Esophagus squamous epithelium (tissue), 5 donors: ENCODE measurements around the gene PTTG1. TPM values are rescaled to one million over a fixed set of nuclear protein-coding genes. Genes with fewer than 3 reads are reported as not detected.

Experiments
- DNase-seq: peaks from one replicate; lab custom pipeline; 2025; lab: John Stamatoyannopoulos, UW
- H3K27ac ChIP-seq, 4 donors: fragments of 200-600 bp; sonication (generic); one replicate each; pipeline ENCODE4 v1.5.1; 2016 to 2019; ENCODE audit warnings: mild to moderate bottlenecking in 1 of 4
- H3K27me3 ChIP-seq, 4 donors: fragments of 200-600 bp; sonication (generic); 1 replicate in 3 of 4; 2 replicates in 1 of 4; pipeline versions ENCODE4 v1.5.1 to v1.6.0; 2017 to 2021; ENCODE audit warnings: antibody characterized with exemption in 1 of 4
- H3K36me3 ChIP-seq, 3 donors: fragments of 200-600 bp; sonication (generic); one replicate each; pipeline ENCODE4 v1.5.1; 2016 to 2019
- H3K4me1 ChIP-seq, 3 donors: fragments of 200-600 bp; sonication (generic); one replicate each; pipeline ENCODE4 v1.5.1; 2017 to 2019
- H3K4me3 ChIP-seq, 4 donors: fragments of 200-600 bp; sonication (generic); 1 replicate in 3 of 4; 2 replicates in 1 of 4; pipeline ENCODE4 v1.5.1; 2016 to 2019; ENCODE audit warnings: mild to moderate bottlenecking in 2 of 4, moderate library complexity in 1 of 4
- H3K9me3 ChIP-seq, 3 donors: fragments of 200-600 bp; sonication (generic); one replicate each; pipeline ENCODE4 v1.5.1; 2016 to 2019
- POLR2A ChIP-seq, 4 donors: fragments of 450-650 bp; IDR thresholded peaks; one replicate each; pipeline ENCODE4 v1.6.1; 2017; ENCODE audit warnings: antibody characterized with exemption in 4 of 4, mild to moderate bottlenecking in 4 of 4, moderate library complexity in 3 of 4
- whole genome bisulfite sequencing, 2 donors: methylation state at CpG; one replicate each; pipeline ENCODE4 v1.1.5; 2018; 5-methylcytosine and 5-hydroxymethylcytosine counted together
- intact Hi-C: fragments of 100-400 bp; cut with DNase I; formaldehyde crosslinking; loops from one replicate; pipeline ENCODE4 v1.15.0; 2022
- total RNA-seq, 4 donors: library from RNA; depleted of rRNA; stranded (reverse); fragments of >200 nt; gene quantifications; one replicate each; pipeline ENCODE4 v1.1.0, GENCODE V29; 2016
- TF ChIP-seq, protein P1 (sequence below), 6 experiments: fragments of 450-650 bp in 4 of 6; fragments of 200-600 bp in 2 of 6; sonication (generic) in 2 of 6; IDR thresholded peaks; one replicate each; pipeline ENCODE4 v1.5.1; 2016 to 2019; ENCODE audit warnings: antibody characterized with exemption in 6 of 6, mild to moderate bottlenecking in 4 of 6, moderate library complexity in 4 of 6
- donor health status: DM: yes; HTN: yes; CAD: no.

The PTTG1 gene
- total RNA-seq, 4 donors from 2014 or later, result 89.6 to 134 (median 90.1) TPM

GRCh38 chr5:160472482-160472881, 50.8 kb downstream of the PTTG1 start:
- Histone ChIP-seq H3K4me1 (peaks cover 0 to 28% (median 9%) of the 10 kb centered on the region in 3 donors), H3K27ac (no peak overlapping the region), H3K4me3 (no peak overlapping the region), H3K27me3 (no peaks in the 10 kb centered on the region), H3K9me3 (no peaks in the 10 kb centered on the region), H3K36me3 (no peaks in the 10 kb centered on the region)
- no peak for DNase-seq
- 92 to 97% methylated on average over 3 of the region's 4 CpGs for WGBS, 2 donors
- no peak for TF ChIP-seq POLR2A (IDR thresholded peaks at IDR 0.05)
- TF ChIP-seq, protein P1, sequence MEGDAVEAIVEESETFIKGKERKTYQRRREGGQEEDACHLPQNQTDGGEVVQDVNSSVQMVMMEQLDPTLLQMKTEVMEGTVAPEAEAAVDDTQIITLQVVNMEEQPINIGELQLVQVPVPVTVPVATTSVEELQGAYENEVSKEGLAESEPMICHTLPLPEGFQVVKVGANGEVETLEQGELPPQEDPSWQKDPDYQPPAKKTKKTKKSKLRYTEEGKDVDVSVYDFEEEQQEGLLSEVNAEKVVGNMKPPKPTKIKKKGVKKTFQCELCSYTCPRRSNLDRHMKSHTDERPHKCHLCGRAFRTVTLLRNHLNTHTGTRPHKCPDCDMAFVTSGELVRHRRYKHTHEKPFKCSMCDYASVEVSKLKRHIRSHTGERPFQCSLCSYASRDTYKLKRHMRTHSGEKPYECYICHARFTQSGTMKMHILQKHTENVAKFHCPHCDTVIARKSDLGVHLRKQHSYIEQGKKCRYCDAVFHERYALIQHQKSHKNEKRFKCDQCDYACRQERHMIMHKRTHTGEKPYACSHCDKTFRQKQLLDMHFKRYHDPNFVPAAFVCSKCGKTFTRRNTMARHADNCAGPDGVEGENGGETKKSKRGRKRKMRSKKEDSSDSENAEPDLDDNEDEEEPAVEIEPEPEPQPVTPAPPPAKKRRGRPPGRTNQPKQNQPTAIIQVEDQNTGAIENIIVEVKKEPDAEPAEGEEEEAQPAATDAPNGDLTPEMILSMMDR (IDR thresholded peaks at IDR 0.05), result no peak
- intact Hi-C loops, result no loop called here

- no peaks in the 10 kb centered on the region for H3K36me3 ChIP-seq
- H3K27me3 ChIP-seq, result no peaks in the 10 kb centered on the region
- TF ChIP-seq POLR2A (IDR thresholded peaks at IDR 0.05), result no peak
- TF ChIP-seq, protein P1 (IDR thresholded peaks at IDR 0.05), result no peak
- intact Hi-C loops, result no loop called here
- no peaks in the 10 kb centered on the region for H3K9me3 ChIP-seq
- no peak overlapping the region for H3K4me3 ChIP-seq
- no peak overlapping the region for H3K27ac ChIP-seq
- peaks cover 0 to 18% (median 7%) of the 10 kb centered on the region in 3 donors for H3K4me1 ChIP-seq
- WGBS, 2 donors, result 92 to 93% methylated on average over 6 of the region's 6 CpGs
- DNase-seq, result no peak
Measured at GRCh38 chr5:160473681-160474080, 52.0 kb downstream of the PTTG1 start.

- no peak for TF ChIP-seq POLR2A (IDR thresholded peaks at IDR 0.05)
- TF ChIP-seq, protein P1 (IDR thresholded peaks at IDR 0.05), result no peak
- no peaks in the 10 kb centered on the region for H3K36me3 ChIP-seq
- WGBS, 2 donors, result 100% methylated on average over 1 of the region's 1 CpG
- intact Hi-C loops, result no loop called here
- H3K9me3 ChIP-seq, result no peaks in the 10 kb centered on the region
- DNase-seq, result no peak
- peaks cover 0 to 18% (median 7%) of the 10 kb centered on the region in 3 donors for H3K4me1 ChIP-seq
- H3K27ac ChIP-seq, result no peak overlapping the region
- no peak overlapping the region for H3K4me3 ChIP-seq
- no peaks in the 10 kb centered on the region for H3K27me3 ChIP-seq
Measured at GRCh38 chr5:160474084-160474483, 52.4 kb downstream of the PTTG1 start.

- no peak for TF ChIP-seq POLR2A (IDR thresholded peaks at IDR 0.05)
- TF ChIP-seq, protein P1 (IDR thresholded peaks at IDR 0.05), result no peak
- no peaks in the 10 kb centered on the region for H3K27me3 ChIP-seq
- intact Hi-C loops, result no loop called here
- H3K36me3 ChIP-seq, result no peaks in the 10 kb centered on the region
- peaks cover 0 to 18% (median 17%) of the 10 kb centered on the region in 3 donors for H3K4me1 ChIP-seq
- no peak for DNase-seq
- WGBS, 2 donors, result 69 to 78% methylated on average over 5 to 7 of the region's 7 CpGs
- H3K9me3 ChIP-seq, result no peaks in the 10 kb centered on the region
- no peak overlapping the region for H3K27ac ChIP-seq
- no peak overlapping the region for H3K4me3 ChIP-seq
Measured at GRCh38 chr5:160475864-160476438, 54.3 kb downstream of the PTTG1 start.

DNA sequence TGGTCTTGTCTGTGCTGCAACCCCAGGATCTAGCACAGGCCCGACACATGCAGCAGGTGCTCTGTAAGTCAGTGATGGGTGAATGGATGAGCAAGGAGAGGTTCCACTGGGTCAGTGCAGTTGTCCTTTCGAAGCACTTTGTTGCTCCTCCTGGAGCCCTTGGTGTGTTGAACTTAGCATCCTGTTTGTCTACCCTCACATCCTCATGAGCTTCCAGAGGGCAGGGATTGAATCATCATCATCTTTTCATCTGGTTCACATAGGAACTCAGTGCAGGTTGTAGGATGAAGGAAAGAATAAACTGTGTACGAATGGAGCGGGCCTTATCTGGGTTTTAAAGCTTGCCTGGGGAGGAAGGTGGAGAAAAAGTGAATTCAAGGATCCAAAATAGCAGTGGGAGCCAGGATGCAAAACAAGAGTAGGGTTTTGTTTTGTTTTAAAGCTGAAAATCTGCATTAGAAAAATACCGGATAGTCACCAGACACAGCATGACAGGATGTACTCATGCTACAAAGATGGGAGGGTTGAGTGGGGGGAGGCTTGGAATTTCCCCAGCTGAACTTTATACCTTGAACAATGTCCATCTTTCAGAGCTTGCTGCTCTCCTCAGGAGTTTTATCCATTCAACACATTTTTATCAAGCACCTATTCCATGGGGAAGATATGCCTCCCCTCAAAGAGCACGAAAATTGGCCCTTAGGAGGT, 55.8 kb downstream of the PTTG1 start:
- Histone ChIP-seq H3K27me3 (no peaks in the 10 kb centered on the region), H3K36me3 (no peaks in the 10 kb centered on the region), H3K9me3 (no peaks in the 10 kb centered on the region), H3K4me1 (peaks cover 0 to 13% (median 6%) of the 10 kb centered on the region in 3 donors), H3K4me3 (no peak overlapping the region), H3K27ac (no peak overlapping the region)
- DNase-seq, result no peak
- WGBS, 2 donors, result 67 to 94% methylated on average over 5 to 6 of the region's 6 CpGs
- TF ChIP-seq, protein P1 (IDR thresholded peaks at IDR 0.05), result no peak
- intact Hi-C loops, result no loop called here
